Measurements from ENCODE around the gene LIAS.

The LIAS gene

DNA sequence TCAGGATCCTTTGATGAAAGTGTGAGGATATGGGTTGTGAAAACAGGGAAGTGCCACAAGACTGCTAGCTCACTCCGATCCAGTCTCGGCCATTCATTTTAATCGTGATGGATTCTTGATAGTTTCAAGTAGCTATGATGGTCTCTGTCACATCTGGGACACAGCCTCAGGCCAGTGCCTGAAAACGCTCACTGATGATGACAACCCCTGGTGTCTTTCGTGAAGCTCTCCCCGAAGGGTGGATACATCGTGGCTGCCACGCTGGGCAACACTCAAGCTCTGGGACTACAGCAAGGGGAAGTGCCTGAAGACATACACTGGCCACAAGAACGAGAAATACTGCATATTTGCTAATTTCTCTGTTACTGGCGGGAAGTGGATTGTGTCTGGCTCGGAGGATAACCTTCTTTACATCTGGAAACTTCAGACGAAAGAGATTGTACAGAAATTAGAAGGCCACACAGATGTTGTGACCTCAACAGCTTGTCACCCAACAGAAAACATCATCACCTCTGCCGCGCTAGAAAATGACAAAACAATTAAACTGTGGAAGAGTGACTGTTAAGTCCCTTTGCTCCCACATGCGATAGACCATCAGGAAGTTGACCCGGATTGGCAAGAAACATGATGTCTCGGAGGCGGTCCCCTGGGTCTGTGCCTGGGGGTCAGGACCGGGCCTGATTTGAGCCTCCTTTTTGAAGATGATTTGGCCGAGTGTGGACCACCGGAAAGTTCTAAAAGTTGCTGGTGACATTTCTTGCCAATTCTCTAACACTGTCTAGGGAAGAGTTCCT is 22.2 kb downstream of the LIAS start:
- TF ChIP-seq, protein P1, sequence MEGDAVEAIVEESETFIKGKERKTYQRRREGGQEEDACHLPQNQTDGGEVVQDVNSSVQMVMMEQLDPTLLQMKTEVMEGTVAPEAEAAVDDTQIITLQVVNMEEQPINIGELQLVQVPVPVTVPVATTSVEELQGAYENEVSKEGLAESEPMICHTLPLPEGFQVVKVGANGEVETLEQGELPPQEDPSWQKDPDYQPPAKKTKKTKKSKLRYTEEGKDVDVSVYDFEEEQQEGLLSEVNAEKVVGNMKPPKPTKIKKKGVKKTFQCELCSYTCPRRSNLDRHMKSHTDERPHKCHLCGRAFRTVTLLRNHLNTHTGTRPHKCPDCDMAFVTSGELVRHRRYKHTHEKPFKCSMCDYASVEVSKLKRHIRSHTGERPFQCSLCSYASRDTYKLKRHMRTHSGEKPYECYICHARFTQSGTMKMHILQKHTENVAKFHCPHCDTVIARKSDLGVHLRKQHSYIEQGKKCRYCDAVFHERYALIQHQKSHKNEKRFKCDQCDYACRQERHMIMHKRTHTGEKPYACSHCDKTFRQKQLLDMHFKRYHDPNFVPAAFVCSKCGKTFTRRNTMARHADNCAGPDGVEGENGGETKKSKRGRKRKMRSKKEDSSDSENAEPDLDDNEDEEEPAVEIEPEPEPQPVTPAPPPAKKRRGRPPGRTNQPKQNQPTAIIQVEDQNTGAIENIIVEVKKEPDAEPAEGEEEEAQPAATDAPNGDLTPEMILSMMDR (IDR thresholded peaks at IDR 0.05), result no peak

DNA sequence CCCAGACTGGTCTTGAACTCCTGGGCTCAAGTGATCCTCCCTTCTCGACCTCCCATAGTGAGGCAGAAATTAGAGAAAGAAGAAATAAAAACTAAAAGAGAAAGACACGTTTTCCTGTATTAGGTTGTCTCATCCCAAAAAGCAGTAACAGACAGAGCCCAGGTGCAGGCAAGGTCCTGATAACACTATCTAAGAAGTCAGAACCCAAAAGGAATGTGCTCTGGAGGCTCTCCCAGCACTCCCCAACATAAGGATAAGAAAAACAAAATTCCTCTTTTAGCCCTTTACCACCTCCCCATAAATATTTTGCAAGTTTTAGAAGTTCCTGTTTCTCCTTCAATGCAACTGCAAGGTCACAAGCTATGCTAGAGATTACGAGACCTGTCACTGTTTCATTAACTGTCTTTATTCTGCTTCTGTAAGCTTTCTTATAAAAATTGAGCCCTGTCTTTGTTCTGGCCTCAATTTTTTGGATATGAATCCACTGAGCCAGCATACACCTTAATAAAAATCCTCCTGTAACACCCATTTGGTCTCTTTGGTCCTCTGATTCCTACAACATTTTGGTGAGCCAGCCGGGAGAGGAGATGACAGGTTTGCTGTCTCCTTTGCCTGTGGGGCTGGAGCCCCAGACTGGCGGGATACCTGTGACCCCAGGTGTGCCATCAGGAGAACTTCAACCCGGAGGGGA is 25.9 kb downstream of the LIAS start:
- TF ChIP-seq, protein P1 (IDR thresholded peaks at IDR 0.05), result no peak

- TF ChIP-seq, protein P1 (IDR thresholded peaks at IDR 0.05), result no peak
These were observed 27.5 kb downstream of the LIAS start for GRCh38 chr4:39486221-39486804.

- TF ChIP-seq, protein P1 (IDR thresholded peaks at IDR 0.05), result no peak
These were observed 31.5 kb downstream of the LIAS start for GRCh38 chr4:39490322-39490721.

DNA sequence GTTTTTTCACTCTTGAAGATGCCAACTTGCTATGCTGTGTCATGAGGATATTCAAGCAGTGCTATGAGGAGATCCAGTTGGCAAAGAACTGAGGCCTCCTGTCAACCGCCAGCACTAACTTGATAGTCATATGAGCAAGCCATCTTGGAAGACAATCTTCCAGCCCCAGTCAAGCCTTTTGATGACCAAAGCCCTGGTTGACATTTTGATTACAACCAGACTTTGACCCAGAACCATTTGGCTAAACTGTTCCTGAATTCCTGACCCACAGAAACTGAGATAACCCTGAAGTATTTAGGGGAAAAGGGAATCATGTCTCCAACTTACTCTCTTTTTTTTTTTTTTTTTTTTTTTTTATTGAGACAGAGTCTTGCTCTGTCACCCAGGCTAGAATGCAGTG is 35.5 kb downstream of the LIAS start:
- TF ChIP-seq, protein P1 (IDR thresholded peaks at IDR 0.05), result no peak

DNA sequence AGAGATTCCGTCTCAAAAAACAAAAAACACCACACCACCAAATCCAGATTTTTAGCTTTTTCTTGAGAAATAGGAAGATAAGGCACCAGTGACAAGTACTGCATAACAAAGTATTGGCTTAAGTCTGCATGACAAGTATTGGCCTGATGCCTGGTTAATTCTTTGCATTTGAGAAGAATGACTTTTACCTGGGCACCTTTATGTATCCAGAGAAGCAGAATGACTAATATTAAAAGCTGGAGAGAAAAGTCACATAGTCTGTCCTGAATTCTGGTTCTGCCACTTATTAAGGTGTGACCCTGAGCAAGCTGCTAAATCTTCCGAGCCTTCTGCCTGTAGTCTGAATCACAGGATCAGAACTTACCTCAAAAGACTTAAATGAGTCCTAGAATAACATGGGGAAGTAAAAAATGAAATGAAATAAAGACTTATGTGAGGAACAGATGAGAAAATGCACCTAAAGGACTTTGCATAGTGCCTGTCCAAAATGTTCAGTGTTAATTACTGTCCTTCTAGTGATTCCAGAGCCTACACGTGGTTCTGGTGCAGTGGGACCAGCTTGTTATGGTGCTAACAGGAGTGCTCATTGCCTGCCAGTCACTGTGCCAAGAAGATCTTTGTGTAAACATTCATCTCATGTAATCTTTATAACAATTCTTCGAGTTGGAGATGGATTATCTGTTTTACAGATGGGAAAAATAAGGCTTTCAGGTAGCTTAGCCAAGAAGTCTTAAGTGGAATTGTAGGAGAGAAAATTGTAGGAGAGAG is 36.8 kb downstream of the LIAS start:
- TF ChIP-seq, protein P1 (IDR thresholded peaks at IDR 0.05), result no peak

Measured in LNCAP (cell line).